Karpas-422 (cell line): ENCODE measurements around the gene TNS4. TPM values are rescaled to one million over a fixed set of nuclear protein-coding genes. Genes with fewer than 3 reads are reported as not detected.

Source experiments
- DNase-seq: peaks from one replicate; pipeline ENCODE4 v3.0.0-alpha.2; 2015
- H2AFZ ChIP-seq: fragments of 200-600 bp; sonication (generic); 2 replicates; pipeline ENCODE4 v1.6.1; 2014; ENCODE audit warnings: antibody characterized with exemption, low read length, mixed read lengths
- H3K27ac ChIP-seq: fragments of 200-600 bp; sonication (generic); 2 replicates; pipeline ENCODE4 v1.5.1; 2014; ENCODE audit warnings: mild to moderate bottlenecking, low read length, moderate library complexity
- H3K27me3 ChIP-seq: fragments of 200-600 bp; sonication (generic); 2 replicates; pipeline ENCODE4 v1.6.1; 2014; ENCODE audit warnings: low read length, mixed read lengths
- H3K36me3 ChIP-seq: fragments of 200-600 bp; sonication (generic); 2 replicates; pipeline ENCODE4 v1.6.1; 2014; ENCODE audit warnings: low read length, mixed read lengths; ENCODE audit not compliant: insufficient read depth
- H3K4me1 ChIP-seq: fragments of 200-600 bp; sonication (generic); 2 replicates; pipeline ENCODE4 v1.6.1; 2014; ENCODE audit warnings: mild to moderate bottlenecking, low read length, mixed read lengths
- H3K4me2 ChIP-seq: fragments of 200-600 bp; sonication (generic); 2 replicates; pipeline ENCODE4 v1.6.1; 2014; ENCODE audit warnings: low read length, low read depth, mild to moderate bottlenecking; ENCODE audit not compliant: poor library complexity, severe bottlenecking
- H3K4me3 ChIP-seq: fragments of 200-600 bp; sonication (generic); 2 replicates; pipeline ENCODE4 v1.5.1; 2014; ENCODE audit warnings: mild to moderate bottlenecking, antibody characterized with exemption, low read length, mixed read lengths
- H3K79me2 ChIP-seq: fragments of 200-600 bp; sonication (generic); 2 replicates; pipeline ENCODE4 v1.6.1; 2014; ENCODE audit warnings: mild to moderate bottlenecking, low read length, mixed read lengths
- H3K9ac ChIP-seq: fragments of 200-600 bp; sonication (generic); 2 replicates; pipeline ENCODE4 v1.6.0; 2014; ENCODE audit warnings: low read length
- H3K9me2 ChIP-seq: fragments of 200-600 bp; sonication (generic), shearing (Covaris generic); replicated peaks from 2 replicates; pipeline ENCODE4 v1.6.0; 2014; ENCODE audit warnings: mild to moderate bottlenecking, low read length, moderate library complexity; ENCODE audit not compliant: insufficient read depth
- H3K9me3 ChIP-seq: fragments of 300-700, 200-600 bp; sonication (generic); 2 replicates; pipeline ENCODE4 v1.6.1; 2014; ENCODE audit warnings: low read length, mixed read lengths
- H4K20me1 ChIP-seq: fragments of 200-600 bp; sonication (generic); 2 replicates; pipeline ENCODE4 v1.6.1; 2014; ENCODE audit warnings: mild to moderate bottlenecking, antibody characterized with exemption, low read length, low read depth; ENCODE audit not compliant: insufficient read depth
- total RNA-seq: library from RNA; depleted of rRNA; stranded (reverse); fragments of >200 nt; shearing (Covaris generic); gene quantifications from 2 replicates; pipeline ENCODE4 v1.2.3, GENCODE V29; 2014; ENCODE audit warnings: low replicate concordance

The TNS4 gene
- total RNA-seq, 1 experiment from 2014 or later, result not detected

DNA sequence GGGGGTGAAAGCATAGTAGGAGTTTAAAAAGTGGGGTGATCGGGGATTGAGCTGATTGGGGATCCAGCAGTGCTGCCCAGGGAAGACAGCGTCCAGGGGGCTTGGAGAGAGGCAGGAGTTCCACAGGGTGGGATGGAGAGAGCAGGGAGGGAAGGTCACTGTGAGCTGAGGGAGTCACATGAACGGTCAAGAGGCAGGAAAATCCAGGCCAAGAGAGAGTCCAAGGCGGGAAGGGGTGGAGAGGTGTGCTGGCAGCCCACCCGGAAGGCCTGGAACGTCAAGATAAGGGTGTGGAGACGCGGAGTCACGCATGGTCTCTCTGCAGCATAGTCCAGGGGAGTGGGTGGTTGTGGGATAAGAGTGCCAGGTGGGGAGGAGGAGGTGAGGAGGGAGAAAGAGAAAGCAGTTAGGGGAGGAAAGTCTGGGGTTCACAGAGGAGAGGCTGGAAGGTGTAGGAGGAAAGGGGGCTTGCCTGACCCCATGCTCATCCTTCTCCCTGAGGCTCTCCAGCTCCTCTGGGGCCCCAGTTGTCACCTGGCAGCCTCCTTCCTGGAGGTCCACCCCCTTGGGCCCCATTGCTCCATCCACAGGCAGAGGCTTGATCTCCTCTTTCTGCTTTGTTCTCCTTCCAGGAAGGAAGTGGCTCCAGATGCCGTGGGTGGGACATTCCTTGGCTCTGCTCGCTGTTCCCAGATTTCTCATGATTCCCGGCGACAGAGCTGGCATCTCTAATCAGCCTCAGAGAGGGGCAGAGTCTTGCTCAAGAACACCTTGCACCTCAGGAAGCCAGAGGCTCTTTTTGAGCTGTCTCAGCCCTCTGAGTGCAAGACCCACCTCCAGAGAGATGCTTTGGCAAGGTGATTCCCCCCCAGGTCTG is 35.1 kb upstream of the TNS4 start:
- Histone ChIP-seq H2AFZ (no peak overlapping the region), H3K9me2 (no peaks in the 10 kb centered on the region), H3K4me2 (no peak overlapping the region), H3K9ac (no peak overlapping the region), H3K9me3 (no peaks in the 10 kb centered on the region), H3K36me3 (no peaks in the 10 kb centered on the region), H3K4me3 (no peak overlapping the region), H3K27ac (no peak overlapping the region), H4K20me1 (no peaks in the 10 kb centered on the region), H3K79me2 (no peaks in the 10 kb centered on the region), H3K4me1 (no peaks in the 10 kb centered on the region), H3K27me3 (no peaks in the 10 kb centered on the region)
- DNase-seq, result no peak

DNA sequence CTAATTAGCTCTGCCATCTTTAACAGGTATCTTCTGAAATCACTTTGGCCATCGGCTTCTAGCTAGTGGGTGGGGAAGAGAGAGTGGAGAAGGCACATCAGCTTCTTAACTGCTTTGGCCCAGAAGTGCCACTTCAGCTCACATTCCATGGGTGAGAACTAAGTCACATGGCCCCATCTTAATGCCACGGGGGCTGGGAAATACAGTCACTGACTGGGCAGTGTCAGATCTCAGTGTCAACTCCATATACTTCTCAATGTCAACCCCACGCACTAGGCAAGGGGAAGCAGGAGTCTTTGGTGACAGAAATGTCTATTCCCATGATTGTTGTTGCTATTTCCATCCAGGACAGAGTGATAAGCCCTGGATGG is 34.5 kb upstream of the TNS4 start:
- H3K4me3 ChIP-seq, result no peak overlapping the region
- no peaks in the 10 kb centered on the region for H4K20me1 ChIP-seq
- no peaks in the 10 kb centered on the region for H3K27me3 ChIP-seq
- H3K36me3 ChIP-seq, result no peaks in the 10 kb centered on the region
- DNase-seq, result no peak
- H2AFZ ChIP-seq, result no peak overlapping the region
- H3K4me2 ChIP-seq, result no peak overlapping the region
- H3K9ac ChIP-seq, result no peak overlapping the region
- no peaks in the 10 kb centered on the region for H3K9me2 ChIP-seq
- H3K9me3 ChIP-seq, result no peaks in the 10 kb centered on the region
- no peaks in the 10 kb centered on the region for H3K4me1 ChIP-seq
- H3K27ac ChIP-seq, result no peak overlapping the region
- H3K79me2 ChIP-seq, result no peaks in the 10 kb centered on the region

DNA sequence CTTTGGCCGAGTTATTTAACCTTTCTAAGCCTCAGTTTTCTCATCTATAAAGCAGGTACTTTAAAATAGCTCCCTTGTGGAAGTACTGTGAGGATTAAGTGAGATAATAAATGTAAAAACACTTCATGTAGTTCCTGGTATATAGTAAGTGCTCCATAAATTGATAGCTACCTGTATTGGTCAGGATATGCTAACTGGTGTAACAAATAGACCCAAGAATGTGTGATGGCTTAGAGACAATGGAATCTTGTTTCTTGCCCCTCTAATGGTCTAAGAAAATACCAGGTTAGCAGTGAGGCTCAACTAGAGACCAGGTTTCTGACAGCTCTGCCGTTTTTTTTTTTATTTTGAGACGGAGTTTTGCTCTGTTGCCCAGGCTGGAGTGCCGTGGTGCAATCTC is 34.0 kb upstream of the TNS4 start:
- Histone ChIP-seq H3K27ac (no peak overlapping the region), H3K4me3 (no peak overlapping the region), H3K4me1 (no peaks in the 10 kb centered on the region), H3K9me2 (no peaks in the 10 kb centered on the region), H3K79me2 (no peaks in the 10 kb centered on the region), H2AFZ (no peak overlapping the region), H3K4me2 (no peak overlapping the region), H3K9me3 (no peaks in the 10 kb centered on the region), H4K20me1 (no peaks in the 10 kb centered on the region), H3K9ac (no peak overlapping the region), H3K27me3 (no peaks in the 10 kb centered on the region), H3K36me3 (no peaks in the 10 kb centered on the region)
- DNase-seq, result no peak

DNA sequence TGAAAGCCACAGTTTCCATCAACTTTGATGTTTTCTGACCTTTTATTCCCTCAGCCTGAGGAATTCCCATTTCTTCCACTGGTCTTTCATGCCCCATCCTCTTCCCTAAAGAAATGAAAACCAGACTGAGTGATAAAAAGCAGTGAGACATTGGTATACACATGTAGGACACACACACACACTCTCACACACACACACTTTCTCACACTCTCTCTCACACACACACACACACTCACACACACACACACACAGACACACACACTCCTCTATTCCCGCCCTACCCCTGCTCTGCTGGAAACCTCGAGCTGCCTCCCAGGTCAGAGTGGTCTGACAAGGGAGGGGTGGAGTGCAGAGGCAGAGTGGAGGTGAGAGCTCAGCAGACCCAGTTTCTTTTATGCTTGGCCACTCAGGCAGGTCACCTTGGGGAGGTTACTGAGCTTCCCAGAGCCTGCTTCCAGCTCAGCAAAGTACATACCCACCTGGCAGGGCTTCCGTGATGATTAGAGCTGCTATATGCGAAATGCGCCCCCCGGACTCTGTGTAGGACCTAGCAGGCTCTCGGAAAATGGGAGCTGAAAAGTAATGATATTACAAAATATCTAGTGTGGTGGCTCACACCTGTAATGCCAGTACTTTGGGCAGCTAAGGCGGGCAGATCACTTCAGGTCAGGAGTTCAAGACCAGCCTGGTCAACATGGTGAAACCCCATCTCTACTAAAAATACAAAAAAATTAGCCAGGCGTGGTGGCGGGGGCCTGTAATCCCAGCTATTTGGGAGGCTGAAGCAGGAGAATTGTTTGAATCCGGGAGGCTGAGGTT is 33.2 kb upstream of the TNS4 start:
- Histone ChIP-seq H3K27ac (no peak overlapping the region), H3K4me1 (no peaks in the 10 kb centered on the region), H3K27me3 (no peaks in the 10 kb centered on the region), H3K9ac (no peak overlapping the region), H4K20me1 (no peaks in the 10 kb centered on the region), H3K36me3 (no peaks in the 10 kb centered on the region), H3K9me3 (no peaks in the 10 kb centered on the region), H3K9me2 (no peaks in the 10 kb centered on the region), H2AFZ (no peak overlapping the region), H3K4me2 (no peak overlapping the region), H3K79me2 (no peaks in the 10 kb centered on the region), H3K4me3 (no peak overlapping the region)
- no peak for DNase-seq

DNA sequence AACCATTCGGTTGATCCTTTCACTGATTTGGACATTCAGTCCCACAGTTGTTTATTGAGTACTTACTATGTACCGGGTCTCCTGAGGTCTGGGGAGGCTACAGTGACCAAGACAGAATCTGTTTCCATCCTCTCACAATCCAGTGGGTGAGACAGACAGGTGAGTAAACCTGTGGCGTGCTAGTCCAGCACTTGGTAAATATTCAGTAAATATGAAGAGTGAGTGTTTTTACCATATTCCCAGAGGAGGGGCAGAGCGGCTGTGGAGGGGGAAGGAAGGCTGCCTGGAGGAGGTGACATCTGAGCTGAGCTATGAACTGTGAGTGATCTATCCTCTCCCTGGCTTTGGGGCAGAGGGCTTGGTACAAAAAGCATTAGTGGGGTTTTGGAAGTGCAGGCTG is 32.5 kb upstream of the TNS4 start:
- Histone ChIP-seq H3K9ac (no peak overlapping the region), H3K4me1 (no peaks in the 10 kb centered on the region), H3K36me3 (no peaks in the 10 kb centered on the region), H3K27ac (no peak overlapping the region), H3K27me3 (no peaks in the 10 kb centered on the region), H4K20me1 (no peaks in the 10 kb centered on the region), H3K79me2 (no peaks in the 10 kb centered on the region), H2AFZ (no peak overlapping the region), H3K4me3 (no peak overlapping the region), H3K9me2 (no peaks in the 10 kb centered on the region), H3K9me3 (no peaks in the 10 kb centered on the region), H3K4me2 (no peak overlapping the region)
- no peak for DNase-seq

DNA sequence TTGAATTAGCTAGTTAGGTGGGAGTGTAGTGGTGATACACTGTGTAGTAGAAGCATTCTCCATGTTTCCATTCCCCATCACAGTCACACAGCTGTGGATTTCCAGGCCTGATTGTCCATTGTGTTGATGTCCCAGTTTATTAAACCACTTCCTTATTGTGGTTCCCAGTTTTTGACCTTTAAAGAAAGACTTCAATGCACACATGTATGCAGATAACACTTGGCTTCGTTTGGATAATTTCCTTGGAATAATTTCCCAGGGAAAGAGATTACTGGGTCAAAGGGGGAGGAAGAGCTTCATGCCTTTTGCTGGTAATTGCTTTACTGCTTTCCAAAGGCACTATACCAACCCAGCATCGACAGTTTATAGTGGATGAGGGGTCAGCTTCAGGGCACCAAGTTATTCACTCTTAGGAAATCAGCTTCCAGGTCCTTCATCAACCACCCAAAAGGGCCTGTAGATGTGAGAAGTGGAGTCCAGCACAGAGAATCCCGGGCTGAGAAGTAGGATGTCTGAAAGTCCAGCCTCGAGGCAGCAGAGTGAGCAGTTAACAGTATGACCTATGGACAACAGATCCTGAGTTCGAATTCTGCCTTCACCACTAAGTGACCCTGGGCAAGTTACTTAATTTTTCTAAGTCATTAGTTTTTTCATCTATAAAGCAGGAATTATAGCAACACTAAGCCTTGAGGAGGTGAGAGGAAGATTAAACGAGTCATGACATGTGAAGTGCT is 31.3 kb upstream of the TNS4 start:
- Histone ChIP-seq H3K4me1 (no peaks in the 10 kb centered on the region), H3K27ac (no peak overlapping the region), H3K4me2 (no peak overlapping the region)

DNA sequence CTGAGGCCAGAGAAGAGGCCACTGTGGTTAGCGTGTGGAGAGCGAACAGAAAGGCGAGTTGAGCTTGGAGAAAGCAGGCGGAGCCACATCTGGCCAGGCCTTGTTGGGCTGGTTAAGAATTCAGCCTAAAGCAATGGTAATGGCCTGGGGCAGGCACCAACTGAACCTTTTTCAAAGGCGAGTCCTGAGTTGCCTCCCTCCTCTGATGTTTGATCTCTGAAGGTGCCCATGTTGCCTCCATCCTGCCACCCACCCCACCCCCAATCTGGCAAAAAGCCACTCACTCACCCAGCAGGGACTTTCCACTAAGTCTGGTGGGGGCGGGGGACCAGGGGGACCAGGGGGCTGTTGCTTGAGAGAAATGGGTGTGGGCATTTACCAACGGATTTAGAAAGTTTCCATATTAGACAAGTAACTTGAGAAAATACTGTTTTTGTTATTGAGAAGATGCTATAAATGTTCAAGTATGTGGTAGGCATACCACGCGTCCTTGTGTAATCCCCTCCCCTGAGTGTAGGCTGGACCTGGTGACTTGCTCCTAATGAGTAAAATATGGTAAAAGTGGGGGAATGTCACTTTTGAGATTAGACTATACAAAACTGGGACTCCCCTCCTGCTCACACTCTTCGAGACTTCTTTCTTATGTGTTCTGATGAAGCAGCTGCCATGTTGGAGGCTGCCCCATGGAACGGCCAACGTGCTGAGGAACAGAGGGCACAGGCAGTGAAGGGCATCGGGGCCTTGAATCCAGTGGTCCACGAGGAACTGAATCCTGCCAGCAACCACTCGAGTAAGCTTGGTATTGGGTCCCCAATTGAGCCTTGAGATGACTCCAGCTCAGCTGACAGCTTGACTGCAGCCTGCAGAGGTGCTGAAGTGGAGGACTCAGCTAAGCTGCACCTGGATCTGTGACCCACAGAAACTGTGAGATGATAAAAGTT is 29.9 kb upstream of the TNS4 start:
- H3K9me3 ChIP-seq, result no peaks in the 10 kb centered on the region
- H3K4me3 ChIP-seq, result no peak overlapping the region
- no peak for DNase-seq
- H2AFZ ChIP-seq, result no peak overlapping the region
- H3K27ac ChIP-seq, result no peak overlapping the region
- no peaks in the 10 kb centered on the region for H3K4me1 ChIP-seq
- no peak overlapping the region for H3K4me2 ChIP-seq
- no peaks in the 10 kb centered on the region for H3K27me3 ChIP-seq
- H4K20me1 ChIP-seq, result no peaks in the 10 kb centered on the region
- H3K79me2 ChIP-seq, result no peaks in the 10 kb centered on the region
- no peaks in the 10 kb centered on the region for H3K9me2 ChIP-seq
- no peaks in the 10 kb centered on the region for H3K36me3 ChIP-seq
- no peak overlapping the region for H3K9ac ChIP-seq

More for the DNA sequence above, 31.3 kb upstream of the TNS4 start:
- Histone ChIP-seq H3K9ac (no peak overlapping the region), H3K9me3 (no peaks in the 10 kb centered on the region), H3K4me3 (no peak overlapping the region), H2AFZ (no peak overlapping the region), H4K20me1 (no peaks in the 10 kb centered on the region), H3K79me2 (no peaks in the 10 kb centered on the region), H3K9me2 (no peaks in the 10 kb centered on the region), H3K36me3 (no peaks in the 10 kb centered on the region), H3K27me3 (no peaks in the 10 kb centered on the region)
- DNase-seq, result no peak
